HEK293 (cell line): ENCODE data around the gene DPM1.

Source experiments
- CTCF ChIA-PET: fragments of 350-600 bp; formaldehyde crosslinking; extraction: SDS; loops from one replicate; lab custom pipeline; 2021; ENCODE audit warnings: antibody characterized with exemption; lab: Yijun Ruan, JAX
- POLR2A ChIA-PET: fragments of 300-600 bp; formaldehyde crosslinking; extraction: SDS; loops from one replicate; lab custom pipeline; 2020; ENCODE audit warnings: antibody characterized with exemption, inconsistent platforms; lab: Yijun Ruan, JAX
- H3K27ac ChIP-seq: fragments of 200-500 bp; sonication (Bioruptor generic); 2 replicates; pipeline ENCODE4 v1.5.1; 2014; ENCODE audit warnings: low read depth, low read length, control low read depth, inconsistent platforms; ENCODE audit errors: extremely low read depth
- H3K36me3 ChIP-seq, 2 experiments: fragments of 200-500 bp in 1 of 2; sonication (Bioruptor generic) in 1 of 2; 1 replicate in 1 of 2; 2 replicates in 1 of 2; pipeline ENCODE4 v1.5.1; 2014 to 2017; ENCODE audit warnings: inconsistent platforms in 2 of 2, low read length in 2 of 2; ENCODE audit not compliant: control insufficient read depth in 2 of 2, insufficient read depth in 1 of 2
- H3K4me1 ChIP-seq: fragments of 200-500 bp; sonication (Bioruptor generic); 2 replicates; pipeline ENCODE4 v1.5.1; 2014; ENCODE audit warnings: mild to moderate bottlenecking, low read length, inconsistent platforms; ENCODE audit not compliant: control insufficient read depth, insufficient read depth
- H3K4me3 ChIP-seq: 2 replicates; pipeline ENCODE4 v1.5.1; 2011; ENCODE audit warnings: low read depth, mild to moderate bottlenecking, control low read depth, low read length, moderate library complexity
- H3K9me3 ChIP-seq: fragments of 200-500 bp; sonication (Bioruptor generic); 2 replicates; pipeline ENCODE4 v1.5.1; 2014; ENCODE audit warnings: low read depth, low read length, inconsistent platforms; ENCODE audit not compliant: control insufficient read depth, insufficient read depth
- GLI4 ChIP-seq: fragments of 450-650 bp; formaldehyde crosslinking; IDR thresholded peaks from 2 replicates; pipeline ENCODE4 v1.5.1; 2016; ENCODE audit warnings: missing biosample characterization, missing genetic modification characterization
- GLIS2 ChIP-seq: fragments of 450-650 bp; formaldehyde crosslinking; IDR thresholded peaks from 2 replicates; pipeline ENCODE4 v1.5.1; 2016; ENCODE audit warnings: missing biosample characterization, missing genetic modification characterization
- IKZF3 ChIP-seq: fragments of 450-650 bp; IDR thresholded peaks from 2 replicates; pipeline ENCODE4 v1.5.0; 2018; ENCODE audit warnings: missing biosample characterization, mild to moderate bottlenecking, missing genetic modification characterization, moderate library complexity
- MEIS1 ChIP-seq: sonication (generic); formaldehyde crosslinking; IDR thresholded peaks from 2 replicates; pipeline ENCODE4 v1.8.1; 2022; ENCODE audit warnings: missing genetic modification reagents, mild to moderate bottlenecking, borderline replicate concordance
- MYNN ChIP-seq: fragments of 450-650 bp; formaldehyde crosslinking; IDR thresholded peaks from 2 replicates; pipeline ENCODE4 v1.5.1; 2016; ENCODE audit warnings: missing biosample characterization, missing genetic modification characterization, borderline replicate concordance
- PRDM2 ChIP-seq: fragments of 450-650 bp; formaldehyde crosslinking; IDR thresholded peaks from 2 replicates; pipeline ENCODE4 v1.5.1; 2016; ENCODE audit warnings: missing biosample characterization, missing genetic modification characterization, borderline replicate concordance
- YY2 ChIP-seq: fragments of 450-650 bp; formaldehyde crosslinking; IDR thresholded peaks from 2 replicates; pipeline ENCODE4 v1.5.1; 2016; ENCODE audit warnings: missing biosample characterization, missing genetic modification characterization
- ZFP3 ChIP-seq: fragments of 450-650 bp; formaldehyde crosslinking; IDR thresholded peaks from 2 replicates; pipeline ENCODE4 v1.5.1; 2016; ENCODE audit warnings: low read depth, missing biosample characterization, missing genetic modification characterization
- ZNF140 ChIP-seq: fragments of 450-650 bp; formaldehyde crosslinking; IDR thresholded peaks from 2 replicates; pipeline ENCODE4 v1.5.1; 2016; ENCODE audit warnings: missing biosample characterization, missing genetic modification characterization
- ZNF2 ChIP-seq: fragments of 450-650 bp; formaldehyde crosslinking; IDR thresholded peaks from 2 replicates; pipeline ENCODE4 v1.5.1; 2016; ENCODE audit warnings: missing biosample characterization, missing genetic modification characterization
- ZNF202 ChIP-seq: fragments of 450-650 bp; formaldehyde crosslinking; IDR thresholded peaks from 2 replicates; pipeline ENCODE4 v1.5.1; 2016; ENCODE audit warnings: missing biosample characterization, missing genetic modification characterization, borderline replicate concordance
- ZNF223 ChIP-seq: fragments of 450-650 bp; formaldehyde crosslinking; IDR thresholded peaks from 2 replicates; pipeline ENCODE4 v1.5.1; 2016; ENCODE audit warnings: missing biosample characterization, missing genetic modification characterization
- ZNF274 ChIP-seq, 2 experiments: fragments of 200-500 bp in 1 of 2; fragments of 450-650 bp in 1 of 2; sonication (Bioruptor generic) in 1 of 2; formaldehyde crosslinking in 1 of 2; IDR thresholded peaks; 2 replicates each; pipeline versions ENCODE4 v1.5.1 to v1.6.1; 2014 to 2016; ENCODE audit warnings: borderline replicate concordance in 1 of 2, inconsistent platforms in 1 of 2, low read length in 1 of 2, missing biosample characterization in 1 of 2, missing genetic modification characterization in 1 of 2
- ZNF433 ChIP-seq: fragments of 450-650 bp; formaldehyde crosslinking; IDR thresholded peaks from 2 replicates; pipeline ENCODE4 v1.5.1; 2016; ENCODE audit warnings: missing biosample characterization, missing genetic modification characterization, low read depth
- ZNF600 ChIP-seq: fragments of 450-650 bp; formaldehyde crosslinking; IDR thresholded peaks from 2 replicates; pipeline ENCODE4 v1.5.1; 2016; ENCODE audit warnings: missing biosample characterization, missing genetic modification characterization
- ZNF777 ChIP-seq: fragments of 450-650 bp; formaldehyde crosslinking; IDR thresholded peaks from 2 replicates; pipeline ENCODE4 v1.5.1; 2017; ENCODE audit warnings: missing biosample characterization, missing genetic modification characterization, borderline replicate concordance
- ZNF785 ChIP-seq: fragments of 450-650 bp; formaldehyde crosslinking; IDR thresholded peaks from 2 replicates; pipeline ENCODE4 v1.5.1; 2016; ENCODE audit warnings: missing biosample characterization, missing genetic modification characterization
- TF ChIP-seq, protein P1 (sequence below): fragments of 450-650 bp; formaldehyde crosslinking; IDR thresholded peaks from 2 replicates; pipeline ENCODE4 v1.5.1; 2016; ENCODE audit warnings: missing biosample characterization, missing genetic modification characterization, low read depth
- TF ChIP-seq, protein P2 (sequence below): fragments of 450-650 bp; formaldehyde crosslinking; IDR thresholded peaks from 2 replicates; pipeline ENCODE4 v1.5.1; 2017; ENCODE audit warnings: missing biosample characterization, missing genetic modification characterization

DPM1 gene

DNA sequence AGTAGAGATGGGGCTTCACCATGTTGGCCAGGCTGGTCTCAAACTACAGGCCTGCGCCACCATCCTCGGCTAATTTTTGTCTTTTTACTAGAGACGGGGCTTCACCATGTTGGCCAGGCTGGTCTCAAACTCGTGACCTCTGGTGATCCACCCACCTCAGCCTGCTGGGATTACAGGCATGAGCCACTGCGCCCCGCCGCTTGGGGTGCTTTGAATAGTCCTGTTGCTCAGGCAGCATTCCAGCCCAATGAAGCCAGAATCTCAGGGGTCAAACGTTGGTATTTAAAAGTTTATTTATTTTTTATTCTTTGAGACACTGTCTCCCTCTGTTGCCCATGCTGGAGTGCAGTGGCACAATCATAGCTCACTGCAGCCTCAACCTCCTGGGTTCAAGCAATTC lies 11.6 kb upstream of the DPM1 start (continued):
- TF ChIP-seq GLI4 (tag by site-specific recombination) (no peak), ZNF223 (tag by site-specific recombination) (no peak), ZNF777 (tag by site-specific recombination) (no peak), ZNF785 (tag by site-specific recombination) (no peak)
- TF ChIP-seq, protein P1, sequence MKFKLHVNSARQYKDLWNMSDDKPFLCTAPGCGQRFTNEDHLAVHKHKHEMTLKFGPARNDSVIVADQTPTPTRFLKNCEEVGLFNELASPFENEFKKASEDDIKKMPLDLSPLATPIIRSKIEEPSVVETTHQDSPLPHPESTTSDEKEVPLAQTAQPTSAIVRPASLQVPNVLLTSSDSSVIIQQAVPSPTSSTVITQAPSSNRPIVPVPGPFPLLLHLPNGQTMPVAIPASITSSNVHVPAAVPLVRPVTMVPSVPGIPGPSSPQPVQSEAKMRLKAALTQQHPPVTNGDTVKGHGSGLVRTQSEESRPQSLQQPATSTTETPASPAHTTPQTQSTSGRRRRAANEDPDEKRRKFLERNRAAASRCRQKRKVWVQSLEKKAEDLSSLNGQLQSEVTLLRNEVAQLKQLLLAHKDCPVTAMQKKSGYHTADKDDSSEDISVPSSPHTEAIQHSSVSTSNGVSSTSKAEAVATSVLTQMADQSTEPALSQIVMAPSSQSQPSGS (tag by site-specific recombination): no peak
- TF ChIP-seq, all 188 proteins: peak for 0

GRCh38 chr20:50969435-50969834 lies 11.1 kb upstream of the DPM1 start:
- H3K36me3 ChIP-seq: no peaks in the 10 kb centered on the region
- CTCF ChIA-PET: interaction anchor here (0.6 to 2.5 kb wide), 3 partner anchors 12 to 117 kb away, joined by 3 to 12 read pairs (median 7); no protein-coding TSS in a partner anchor
- no peak overlapping the region for H3K27ac ChIP-seq
- TF ChIP-seq YY2 (tag by site-specific recombination): no peak
- TF ChIP-seq ZNF433 (tag by site-specific recombination): no peak
- TF ChIP-seq ZNF140 (tag by site-specific recombination): no peak
- no peak for TF ChIP-seq MEIS1 (CRISPR knock-in tag)
- no peak for TF ChIP-seq ZNF202 (tag by site-specific recombination)
- no peak for TF ChIP-seq ZFP3 (tag by site-specific recombination)
- TF ChIP-seq, protein P2, sequence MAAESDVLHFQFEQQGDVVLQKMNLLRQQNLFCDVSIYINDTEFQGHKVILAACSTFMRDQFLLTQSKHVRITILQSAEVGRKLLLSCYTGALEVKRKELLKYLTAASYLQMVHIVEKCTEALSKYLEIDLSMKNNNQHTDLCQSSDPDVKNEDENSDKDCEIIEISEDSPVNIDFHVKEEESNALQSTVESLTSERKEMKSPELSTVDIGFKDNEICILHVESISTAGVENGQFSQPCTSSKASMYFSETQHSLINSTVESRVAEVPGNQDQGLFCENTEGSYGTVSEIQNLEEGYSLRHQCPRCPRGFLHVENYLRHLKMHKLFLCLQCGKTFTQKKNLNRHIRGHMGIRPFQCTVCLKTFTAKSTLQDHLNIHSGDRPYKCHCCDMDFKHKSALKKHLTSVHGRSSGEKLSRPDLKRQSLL (tag by site-specific recombination): no peak
- TF ChIP-seq IKZF3 (tag by site-specific recombination): no peak
- no peak for TF ChIP-seq ZNF274 (IDR thresholded peaks at IDR 0.05; ENCODE audit: low read length)
- TF ChIP-seq ZNF274 (tag by site-specific recombination; IDR thresholded peaks at IDR 0.05; ENCODE audit: borderline replicate concordance): no peak
- TF ChIP-seq MYNN (tag by site-specific recombination): no peak
- no peak for TF ChIP-seq ZNF2 (tag by site-specific recombination)
- no peak for TF ChIP-seq GLIS2 (tag by site-specific recombination)
- no peak for TF ChIP-seq ZNF600 (tag by site-specific recombination)
- TF ChIP-seq PRDM2 (tag by site-specific recombination): no peak
- no peaks in the 10 kb centered on the region for H3K4me1 ChIP-seq
- H3K9me3 ChIP-seq: no peaks in the 10 kb centered on the region
- no peak overlapping the region for H3K4me3 ChIP-seq
- POLR2A ChIA-PET: no interaction called here
